ENCODE data around the gene NAPB. TPM values are rescaled to one million over a fixed set of nuclear protein-coding genes. Genes with fewer than 3 reads are reported as not detected.

NAPB gene
- total and polyA plus RNA-seq, 10 of the 15 experiments (the other 5 are each of a cell fraction or from before 2014, with no cell fraction given): 2.1 to 15.9 (median 7.2) TPM

- TF ChIP-seq, protein P1, sequence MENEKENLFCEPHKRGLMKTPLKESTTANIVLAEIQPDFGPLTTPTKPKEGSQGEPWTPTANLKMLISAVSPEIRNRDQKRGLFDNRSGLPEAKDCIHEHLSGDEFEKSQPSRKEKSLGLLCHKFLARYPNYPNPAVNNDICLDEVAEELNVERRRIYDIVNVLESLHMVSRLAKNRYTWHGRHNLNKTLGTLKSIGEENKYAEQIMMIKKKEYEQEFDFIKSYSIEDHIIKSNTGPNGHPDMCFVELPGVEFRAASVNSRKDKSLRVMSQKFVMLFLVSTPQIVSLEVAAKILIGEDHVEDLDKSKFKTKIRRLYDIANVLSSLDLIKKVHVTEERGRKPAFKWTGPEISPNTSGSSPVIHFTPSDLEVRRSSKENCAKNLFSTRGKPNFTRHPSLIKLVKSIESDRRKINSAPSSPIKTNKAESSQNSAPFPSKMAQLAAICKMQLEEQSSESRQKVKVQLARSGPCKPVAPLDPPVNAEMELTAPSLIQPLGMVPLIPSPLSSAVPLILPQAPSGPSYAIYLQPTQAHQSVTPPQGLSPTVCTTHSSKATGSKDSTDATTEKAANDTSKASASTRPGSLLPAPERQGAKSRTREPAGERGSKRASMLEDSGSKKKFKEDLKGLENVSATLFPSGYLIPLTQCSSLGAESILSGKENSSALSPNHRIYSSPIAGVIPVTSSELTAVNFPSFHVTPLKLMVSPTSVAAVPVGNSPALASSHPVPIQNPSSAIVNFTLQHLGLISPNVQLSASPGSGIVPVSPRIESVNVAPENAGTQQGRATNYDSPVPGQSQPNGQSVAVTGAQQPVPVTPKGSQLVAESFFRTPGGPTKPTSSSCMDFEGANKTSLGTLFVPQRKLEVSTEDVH (IDR thresholded peaks at IDR 0.05; ENCODE audit: low read depth, partially characterized antibody): no peak
- TF ChIP-seq NFXL1 (IDR thresholded peaks at IDR 0.05; ENCODE audit: borderline replicate concordance) (no peak), SIX5 (IDR thresholded peaks at IDR 0.05; ENCODE audit: low read depth, low read length, severe bottlenecking) (no peak), ZBTB4 (CRISPR knock-in tag; IDR thresholded peaks at IDR 0.05) (no peak), YBX1 (IDR thresholded peaks at IDR 0.05) (no peak), TBL1XR1 (IDR thresholded peaks at IDR 0.05; ENCODE audit: low read depth, low read length) (no peak)
Observed at GRCh38 chr20:23401051-23401450, 20.2 kb downstream of the NAPB start (continued).

All from GM12878 (cell line).